ENCODE results near the gene TBC1D3I. TPM values are rescaled to one million over a fixed set of nuclear protein-coding genes. Genes with fewer than 3 reads are reported as not detected.
"Not testable (repeated sequence)": the region's sequence is repeated elsewhere in the genome, so short reads cannot be mapped to it uniquely, and the experiment has no call there.

Gene TBC1D3I
- total and polyA plus RNA-seq, 2 donors (not counting 1 experiment from before 2014, with no cell fraction given): 0.19 to 1.9 TPM

- Histone ChIP-seq H3K9me3 (ENCODE audit: control extremely low read depth in 1 of 3, control insufficient read depth in 2 of 3, insufficient read depth in 1 of 3, low read length in 2 of 3) (peaks cover 0 to 3% (median 0%) of the 10 kb centered on the region in 3 donors), H3K9ac (ENCODE audit: low read length) (no peak overlapping the region), H4K20me1 (ENCODE audit: control insufficient read depth, insufficient read depth, low read length, poor library complexity, severe bottlenecking) (no peaks in the 10 kb centered on the region), H3K4me1 (ENCODE audit: control insufficient read depth in 2 of 2, insufficient read depth in 2 of 2, low read length in 2 of 2) (peaks cover 33 to 42% of the 10 kb centered on the region in 2 donors), H3K4me3 (ENCODE audit: control extremely low read depth in 1 of 5, extremely low read depth in 1 of 5, insufficient read depth in 1 of 5, low read depth in 2 of 5, low read length in 4 of 5) (no peak overlapping the region), H3K27ac (ENCODE audit: low read length in 2 of 2) (no peak overlapping the region), H3K36me3 (replicated peaks in 1 of 2; ENCODE audit: control extremely low read depth in 1 of 2, control insufficient read depth in 1 of 2, extremely low read depth in 1 of 2, insufficient read depth in 2 of 2, low read length in 1 of 2) (no peaks in the 10 kb centered on the region), H3K4me2 (replicated peaks; ENCODE audit: low read depth, low read length, poor library complexity, severe bottlenecking) (no peak overlapping the region), H3K27me3 (replicated peaks in 1 of 4; ENCODE audit: control extremely low read depth in 1 of 4, control insufficient read depth in 3 of 4, insufficient read depth in 4 of 4, low read length in 3 of 4) (peaks cover 0 to 53% (median 0%) of the 10 kb centered on the region in 4 experiments), H3K79me2 (ENCODE audit: control insufficient read depth, insufficient read depth, low read length) (no peaks in the 10 kb centered on the region), H2AFZ (ENCODE audit: insufficient read depth, low read depth, low read length, poor library complexity, severe bottlenecking) (no peak overlapping the region)
- POLR2A ChIA-PET: no interaction called here
- H3K27ac Mint-ChIP-seq: no peak overlapping the region
- peaks cover 27% of the 10 kb centered on the region for H3K4me1 Mint-ChIP-seq
- DNase-seq (no peak), ATAC-seq (ENCODE audit: low read depth) (no peak)
- CTCF ChIA-PET: no interaction called here
- H3K9me3 Mint-ChIP-seq (ENCODE audit: insufficient read depth): no peaks in the 10 kb centered on the region
- TF ChIP-seq EZH2 (IDR thresholded peaks at IDR 0.05; ENCODE audit: borderline replicate concordance, insufficient read depth, low read depth, low read length, poor library complexity, severe bottlenecking) (no peak), CTCF (IDR thresholded peaks at IDR 0.05) (no peak)
- peaks cover 16% of the 10 kb centered on the region for H3K27me3 Mint-ChIP-seq
- no peak overlapping the region for H3K4me3 Mint-ChIP-seq
- intact Hi-C loops (cut with micrococcal nuclease): no loop called here
- WGBS (ENCODE audit: insufficient coverage): 0% methylated on average over 1 of the region's 4 CpGs
Measured at GRCh38 chr17:36212272-36212605, 52.1 kb downstream of the TBC1D3I start.

GRCh38 chr17:36211484-36212271 is 52.7 kb downstream of the TBC1D3I start:
- peaks cover 39 to 48% of the 10 kb centered on the region in 2 donors for H3K4me1 ChIP-seq (ENCODE audit: control insufficient read depth in 2 of 2, insufficient read depth in 2 of 2, low read length in 2 of 2)
- Mint-ChIP-seq H3K27me3 (peaks cover 21% of the 10 kb centered on the region), H3K4me1 (peaks cover 33% of the 10 kb centered on the region)
- ATAC-seq (ENCODE audit: low read depth); H3K9me3 ChIP-seq (ENCODE audit: control extremely low read depth in 1 of 3, control insufficient read depth in 2 of 3, insufficient read depth in 1 of 3, low read length in 2 of 3); H2AFZ ChIP-seq (ENCODE audit: insufficient read depth, low read depth, low read length, poor library complexity, severe bottlenecking); H3K4me3 Mint-ChIP-seq; H3K27ac Mint-ChIP-seq; H3K79me2 ChIP-seq (ENCODE audit: control insufficient read depth, insufficient read depth, low read length); H4K20me1 ChIP-seq (ENCODE audit: control insufficient read depth, insufficient read depth, low read length, poor library complexity, severe bottlenecking); H3K9ac ChIP-seq (ENCODE audit: low read length); H3K36me3 ChIP-seq (replicated peaks in 1 of 2; ENCODE audit: control extremely low read depth in 1 of 2, control insufficient read depth in 1 of 2, extremely low read depth in 1 of 2, insufficient read depth in 2 of 2, low read length in 1 of 2); H3K27ac ChIP-seq (ENCODE audit: low read length in 2 of 2); intact Hi-C loops (cut with micrococcal nuclease); H3K9me3 Mint-ChIP-seq (ENCODE audit: insufficient read depth); POLR2A ChIA-PET: not testable (repeated sequence)
- peak overlapping the region in 1 of 5 experiments; percentile 11 for H3K4me3 ChIP-seq (ENCODE audit: control extremely low read depth in 1 of 5, extremely low read depth in 1 of 5, insufficient read depth in 1 of 5, low read depth in 2 of 5, low read length in 4 of 5)
- H3K4me2 ChIP-seq (replicated peaks; ENCODE audit: low read depth, low read length, poor library complexity, severe bottlenecking): peak overlapping the region; percentile 25
- WGBS (ENCODE audit: insufficient coverage): 0% methylated on average over 1 of the region's 10 CpGs
- DNase-seq: peak; percentile 50
- peaks cover 0 to 54% (median 0%) of the 10 kb centered on the region in 4 experiments for H3K27me3 ChIP-seq (replicated peaks in 1 of 4; ENCODE audit: control extremely low read depth in 1 of 4, control insufficient read depth in 3 of 4, insufficient read depth in 4 of 4, low read length in 3 of 4)
- CTCF ChIA-PET: interaction anchor here (0.5 kb wide), 1 partner anchor 236 kb away, joined by 4 read pairs; no protein-coding TSS in a partner anchor

- intact Hi-C loops (cut with micrococcal nuclease); H3K9me3 Mint-ChIP-seq (ENCODE audit: insufficient read depth); H3K79me2 ChIP-seq (ENCODE audit: control insufficient read depth, insufficient read depth, low read length); H3K36me3 ChIP-seq (replicated peaks in 1 of 2; ENCODE audit: control extremely low read depth in 1 of 2, control insufficient read depth in 1 of 2, extremely low read depth in 1 of 2, insufficient read depth in 2 of 2, low read length in 1 of 2); H4K20me1 ChIP-seq (ENCODE audit: control insufficient read depth, insufficient read depth, low read length, poor library complexity, severe bottlenecking); H2AFZ ChIP-seq (ENCODE audit: insufficient read depth, low read depth, low read length, poor library complexity, severe bottlenecking); H3K9me3 ChIP-seq (ENCODE audit: control extremely low read depth in 1 of 3, control insufficient read depth in 2 of 3, insufficient read depth in 1 of 3, low read length in 2 of 3); CTCF ChIA-PET; H3K9ac ChIP-seq (ENCODE audit: low read length); POLR2A ChIA-PET: not testable (repeated sequence)
- Mint-ChIP-seq H3K27me3 (peaks cover 25% of the 10 kb centered on the region), H3K27ac (peak within 1 kb of the TSS; percentile 56), H3K4me3 (peak within 1 kb of the TSS; percentile 45), H3K4me1 (peaks cover 40% of the 10 kb centered on the region)
- ATAC-seq (ENCODE audit: low read depth) (peak; percentile 91), DNase-seq (peak; percentile 71)
- WGBS (ENCODE audit: insufficient coverage): no CpG with 5 or more reads among the region's 7 CpGs
- Histone ChIP-seq H3K4me3 (ENCODE audit: control extremely low read depth in 1 of 5, extremely low read depth in 1 of 5, insufficient read depth in 1 of 5, low read depth in 2 of 5, low read length in 4 of 5) (peak within 1 kb of the TSS in 1 of 5 experiments; percentile 11), H3K4me1 (ENCODE audit: control insufficient read depth in 2 of 2, insufficient read depth in 2 of 2, low read length in 2 of 2) (peaks cover 50 to 58% of the 10 kb centered on the region in 2 donors), H3K4me2 (replicated peaks; ENCODE audit: low read depth, low read length, poor library complexity, severe bottlenecking) (peak within 1 kb of the TSS; percentile 25), H3K27ac (ENCODE audit: low read length in 2 of 2) (peak within 1 kb of the TSS in 1 of 2 donors; percentile 24), H3K27me3 (replicated peaks in 1 of 4; ENCODE audit: control extremely low read depth in 1 of 4, control insufficient read depth in 3 of 4, insufficient read depth in 4 of 4, low read length in 3 of 4) (peaks cover 0 to 57% (median 0%) of the 10 kb centered on the region in 4 experiments)
Measured at GRCh38 chr17:36210439-36211211, 53.7 kb downstream of the TBC1D3I start, which contains the start of gene CCL4L2. Gene CCL4L2, plus strand, starts transcription at chr17:36211063.
